Thyroid gland (tissue), 4 donors: ENCODE results near the gene ANKRD29.

Experiments used
- CTCF ChIP-seq, 6 experiments: fragments of 200-600 bp in 3 of 6; fragments of 450-650 bp in 3 of 6; sonication (generic) in 3 of 6; IDR thresholded peaks; one replicate each; pipeline ENCODE4 v1.5.1; 2016 to 2019; ENCODE audit warnings: antibody characterized with exemption in 6 of 6, mild to moderate bottlenecking in 2 of 6, inconsistent platforms in 1 of 6, moderate library complexity in 1 of 6
- POLR2A ChIP-seq, 2 donors: fragments of 450-650 bp; IDR thresholded peaks; one replicate each; pipeline ENCODE4 v1.6.1; 2017; ENCODE audit warnings: antibody characterized with exemption in 2 of 2, mild to moderate bottlenecking in 2 of 2, moderate library complexity in 1 of 2

- TF ChIP-seq CTCF (IDR thresholded peaks at IDR 0.05) (no peak), POLR2A (IDR thresholded peaks at IDR 0.05) (no peak)
These were observed 94.2 kb downstream of the ANKRD29 start for GRCh38 chr18:23568281-23569138.
